Ramos (cell line): ENCODE measurements around the gene SERPINH1.

Experiments
- in situ Hi-C: fragments of 300-500 bp; cut with MboI; formaldehyde crosslinking; loops from one replicate; pipeline ENCODE4 v1.14.3; 2022; ENCODE audit warnings: low sequenced_read_pairs; ENCODE audit not compliant: unreplicated experiment

SERPINH1 gene

DNA sequence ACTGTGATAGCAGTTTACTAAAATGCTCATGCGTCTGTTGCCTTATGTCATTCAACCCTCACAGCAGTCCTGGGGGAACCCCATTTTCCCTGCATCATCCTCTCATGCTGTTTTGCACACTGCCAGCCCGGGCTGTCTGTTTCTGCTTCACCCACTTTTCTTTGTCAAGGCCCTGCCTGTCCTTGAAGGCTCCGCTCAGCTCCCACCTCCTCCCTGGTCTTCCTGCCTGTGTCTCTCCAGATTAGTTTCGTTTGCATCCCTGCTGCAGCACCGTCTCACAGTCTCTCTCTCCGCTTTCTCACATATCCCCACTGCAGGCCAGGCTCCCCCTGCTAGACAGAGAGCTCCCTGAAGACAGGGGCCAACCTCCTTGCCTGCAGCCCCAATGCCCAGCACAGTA is 29.9 kb downstream of the SERPINH1 start:
- in situ Hi-C loops, result no loop called here

- in situ Hi-C loops, result no loop called here
Measured at GRCh38 chr11:75592715-75593114, 30.7 kb downstream of the SERPINH1 start.

DNA sequence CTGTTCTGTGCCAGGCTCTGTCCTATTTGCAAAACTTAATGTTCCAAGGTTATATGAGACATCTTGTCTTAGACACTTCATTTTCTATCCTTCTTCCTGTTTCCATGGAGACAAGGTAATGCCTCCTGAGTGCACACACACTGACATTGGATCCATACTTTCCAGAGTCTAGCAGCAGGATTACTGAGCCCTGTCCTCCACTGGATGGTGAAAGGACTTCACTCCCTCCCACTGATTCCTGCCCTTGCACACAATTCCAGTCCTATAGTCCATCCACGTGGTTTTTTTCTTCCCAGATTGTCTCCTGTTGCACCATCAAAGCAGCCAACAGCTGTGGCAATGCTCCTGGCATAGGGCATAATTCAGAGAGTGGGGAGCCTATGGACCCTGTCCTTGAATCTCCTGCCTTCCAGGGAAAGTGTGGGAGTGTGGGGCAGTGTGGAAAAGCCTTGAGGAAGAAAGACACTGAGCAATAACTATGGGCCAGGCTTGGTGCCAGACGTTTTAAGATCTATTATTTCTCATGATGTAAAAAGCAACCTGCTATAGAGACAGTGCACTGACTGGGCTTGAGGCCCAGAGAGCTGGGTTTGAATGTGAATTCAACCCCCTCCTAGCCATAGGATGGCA is 31.3 kb downstream of the SERPINH1 start:
- in situ Hi-C loops, result no loop called here

GRCh38 chr11:75594211-75594610 is 32.2 kb downstream of the SERPINH1 start:
- in situ Hi-C loops, result no loop called here

GRCh38 chr11:75595429-75595828 is 33.4 kb downstream of the SERPINH1 start:
- in situ Hi-C loops, result no loop called here

GRCh38 chr11:75596914-75597313 is 34.9 kb downstream of the SERPINH1 start:
- in situ Hi-C loops, result no loop called here

GRCh38 chr11:75597636-75598035 is 35.6 kb downstream of the SERPINH1 start:
- in situ Hi-C loops, result no loop called here

- in situ Hi-C loops, result no loop called here
Measured at GRCh38 chr11:75598264-75598663, 36.2 kb downstream of the SERPINH1 start.

DNA sequence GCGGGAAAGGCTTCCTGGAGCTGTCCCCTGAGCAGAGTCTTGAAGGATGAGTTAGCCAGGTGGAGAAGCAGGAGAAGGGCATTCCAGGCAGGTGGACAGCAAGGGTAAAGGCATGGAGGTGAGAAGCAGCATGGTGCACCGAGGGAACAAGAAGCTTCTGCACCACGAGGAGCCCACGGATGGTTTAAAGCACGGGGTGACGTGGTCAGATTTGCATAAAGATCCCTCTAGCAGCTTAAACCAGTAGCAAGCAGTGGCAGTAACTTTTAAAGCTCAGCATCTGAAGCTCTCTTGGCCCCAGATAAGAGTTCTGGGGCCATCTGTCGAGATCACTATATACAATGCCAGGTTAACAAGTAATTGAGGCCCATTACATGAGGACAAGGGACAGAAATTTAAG is 36.8 kb downstream of the SERPINH1 start:
- in situ Hi-C loops, result no loop called here

- in situ Hi-C loops, result no loop called here
Measured at GRCh38 chr11:75600356-75600755, 38.3 kb downstream of the SERPINH1 start.

- in situ Hi-C loops, result no loop called here
Measured at GRCh38 chr11:75601494-75601893, 39.4 kb downstream of the SERPINH1 start.

DNA sequence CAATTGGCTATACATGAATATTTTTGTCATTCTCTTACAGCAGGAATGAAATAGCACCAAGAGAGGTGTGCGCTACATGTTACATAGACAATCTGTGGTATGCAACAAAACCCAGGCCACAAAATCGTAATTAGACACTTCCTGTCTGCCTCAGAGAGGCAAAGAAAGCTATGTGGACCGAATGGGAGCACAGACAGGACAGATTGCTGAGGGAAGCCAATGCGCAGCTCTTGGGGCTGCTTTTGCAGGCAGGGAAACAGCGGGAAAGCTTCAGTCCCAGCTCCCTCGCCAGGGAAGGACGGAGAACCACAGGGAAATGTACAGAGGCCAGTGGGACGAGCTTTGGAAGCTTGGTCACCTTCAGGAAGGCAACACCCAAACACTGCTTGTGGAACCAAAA is 40.9 kb downstream of the SERPINH1 start:
- in situ Hi-C loops, result no loop called here

DNA sequence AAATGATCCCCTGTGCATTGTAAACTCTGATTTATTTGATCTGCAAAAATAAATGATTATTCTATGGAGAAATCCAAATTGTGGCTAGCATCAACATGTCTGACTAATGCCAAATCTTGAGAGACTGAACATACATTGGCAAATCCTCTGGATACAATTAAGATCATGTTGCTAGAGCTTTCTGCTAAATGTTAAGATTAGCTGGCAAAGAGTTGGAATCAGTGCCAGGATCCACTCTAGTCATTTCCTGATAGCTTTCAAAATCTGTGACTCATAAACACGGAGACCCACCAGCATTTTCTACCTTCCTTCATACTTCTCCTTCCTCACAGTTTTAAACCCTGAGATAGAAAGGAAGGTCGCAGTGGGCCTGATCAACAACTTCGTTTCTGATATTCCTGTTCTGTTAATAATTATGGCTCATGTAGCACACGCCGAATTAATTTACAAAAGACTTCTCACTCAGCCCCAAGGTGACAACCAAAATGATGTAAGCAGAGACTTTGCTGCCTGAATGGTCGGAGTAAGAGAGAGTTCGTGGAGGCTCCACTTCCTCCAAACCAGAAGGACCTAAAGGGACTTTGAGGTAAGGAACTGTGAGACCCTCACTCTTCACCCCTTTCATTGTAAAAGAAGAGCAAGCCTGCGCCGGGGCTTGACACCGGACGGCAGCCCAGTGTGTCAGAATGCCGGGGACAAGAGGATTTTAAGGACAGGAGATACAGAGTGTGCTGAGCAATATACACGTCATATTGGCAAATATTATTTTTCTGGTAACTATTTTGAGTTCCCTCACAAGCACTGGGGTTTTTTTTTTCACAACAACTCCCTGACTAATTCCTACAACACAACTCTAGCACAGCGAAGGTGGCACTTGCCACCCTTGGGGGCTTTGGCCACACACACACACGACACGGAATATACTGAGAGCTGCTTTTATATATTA is 42.0 kb downstream of the SERPINH1 start:
- in situ Hi-C loops, result no loop called here

DNA sequence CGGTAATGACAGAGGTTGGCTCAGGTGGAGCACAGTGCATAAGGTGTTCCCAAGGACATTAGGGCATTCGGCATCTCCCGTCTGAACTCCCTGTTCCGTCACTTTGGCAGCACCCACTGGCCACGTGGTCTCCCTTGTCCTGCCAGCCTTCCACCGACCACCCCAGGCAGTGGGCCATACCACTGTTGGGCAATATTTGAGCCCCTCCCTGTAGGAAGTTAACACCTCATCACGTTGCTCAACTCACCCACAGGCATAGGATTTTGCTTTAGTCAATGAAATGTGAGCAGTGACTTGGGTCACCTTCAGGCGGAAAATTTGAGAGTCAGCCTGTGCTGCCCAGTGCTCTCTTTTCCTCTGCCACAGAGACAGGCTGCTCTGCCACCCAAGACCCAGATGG is 44.0 kb downstream of the SERPINH1 start:
- in situ Hi-C loops, result no loop called here

DNA sequence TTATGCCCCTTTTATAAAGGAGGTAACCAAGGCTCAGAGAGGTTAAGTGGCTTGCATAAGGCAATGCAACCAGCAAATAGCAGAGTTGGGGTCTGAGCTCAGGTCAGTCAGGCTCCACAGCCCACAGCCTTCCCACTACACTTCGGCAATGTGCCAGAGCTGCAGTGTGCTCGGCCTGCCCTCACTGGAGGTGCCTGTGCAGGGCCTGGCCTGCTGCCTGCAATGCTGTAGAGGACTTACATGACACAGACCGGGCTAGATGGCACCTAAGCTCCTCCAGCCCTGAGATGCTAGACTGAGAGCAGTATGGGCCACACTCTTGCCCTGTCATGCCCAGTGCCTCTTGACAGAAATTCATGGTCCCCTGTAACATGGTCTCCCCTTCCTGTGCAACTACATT is 49.8 kb downstream of the SERPINH1 start:
- in situ Hi-C loops, result no loop called here

DNA sequence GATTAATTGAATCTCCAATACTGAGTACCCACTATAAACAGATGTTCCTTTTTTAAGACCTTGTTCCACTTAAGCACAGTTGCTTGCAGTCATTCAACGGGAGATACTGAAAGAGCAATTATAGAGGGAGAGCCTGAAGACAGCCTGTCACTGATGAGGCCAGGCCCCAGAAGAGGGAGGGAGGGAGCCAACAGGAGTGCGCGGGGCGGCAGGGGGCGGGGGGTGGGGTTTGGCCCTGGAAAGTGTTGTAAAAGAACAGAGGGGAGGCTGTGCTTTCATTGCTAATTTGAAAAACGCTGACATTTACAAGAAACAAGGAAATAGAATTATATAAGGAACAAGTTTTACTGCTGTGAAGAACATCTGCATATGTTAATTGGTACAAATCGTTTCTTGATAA is 53.7 kb downstream of the SERPINH1 start:
- in situ Hi-C loops, result no loop called here

DNA sequence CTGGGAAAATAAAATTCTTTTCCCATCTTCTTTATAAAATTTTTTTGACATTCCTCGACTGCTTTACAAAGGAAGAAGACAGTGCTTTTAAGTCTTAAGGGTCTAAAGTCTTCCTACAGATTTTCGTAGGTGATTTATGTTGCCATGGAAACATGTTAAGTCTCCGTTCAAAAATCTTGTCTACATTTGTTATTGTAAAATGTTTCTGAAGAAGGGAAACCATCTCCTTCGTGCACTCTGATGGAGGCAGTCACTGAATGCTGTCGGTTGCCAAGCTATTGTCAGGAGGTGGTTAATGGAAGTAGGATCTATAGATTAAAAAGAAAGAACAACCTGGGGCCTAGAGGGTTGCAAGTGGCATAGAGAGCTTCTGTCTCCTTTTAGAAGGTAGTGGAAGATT is 54.2 kb downstream of the SERPINH1 start:
- in situ Hi-C loops, result no loop called here
